Daoy (cell line): ENCODE data around the gene PIF1. TPM values are rescaled to one million over a fixed set of nuclear protein-coding genes. Genes with fewer than 3 reads are reported as not detected.
"Not testable (repeated sequence)": the region's sequence is repeated elsewhere in the genome, so short reads cannot be mapped to it uniquely, and the experiment has no call there.

ENCODE experiments used
- DNase-seq: peaks from one replicate; pipeline ENCODE4 v3.0.0-alpha.2; 2015; ENCODE audit warnings: low read depth
- total RNA-seq: library from RNA; depleted of rRNA; stranded (reverse); fragments of >200 nt; shearing (Covaris generic); gene quantifications from 2 replicates; pipeline ENCODE4 v1.2.3, GENCODE V29; 2014

The PIF1 gene
- total RNA-seq, 1 experiment from 2014 or later = 32.9 TPM

DNA sequence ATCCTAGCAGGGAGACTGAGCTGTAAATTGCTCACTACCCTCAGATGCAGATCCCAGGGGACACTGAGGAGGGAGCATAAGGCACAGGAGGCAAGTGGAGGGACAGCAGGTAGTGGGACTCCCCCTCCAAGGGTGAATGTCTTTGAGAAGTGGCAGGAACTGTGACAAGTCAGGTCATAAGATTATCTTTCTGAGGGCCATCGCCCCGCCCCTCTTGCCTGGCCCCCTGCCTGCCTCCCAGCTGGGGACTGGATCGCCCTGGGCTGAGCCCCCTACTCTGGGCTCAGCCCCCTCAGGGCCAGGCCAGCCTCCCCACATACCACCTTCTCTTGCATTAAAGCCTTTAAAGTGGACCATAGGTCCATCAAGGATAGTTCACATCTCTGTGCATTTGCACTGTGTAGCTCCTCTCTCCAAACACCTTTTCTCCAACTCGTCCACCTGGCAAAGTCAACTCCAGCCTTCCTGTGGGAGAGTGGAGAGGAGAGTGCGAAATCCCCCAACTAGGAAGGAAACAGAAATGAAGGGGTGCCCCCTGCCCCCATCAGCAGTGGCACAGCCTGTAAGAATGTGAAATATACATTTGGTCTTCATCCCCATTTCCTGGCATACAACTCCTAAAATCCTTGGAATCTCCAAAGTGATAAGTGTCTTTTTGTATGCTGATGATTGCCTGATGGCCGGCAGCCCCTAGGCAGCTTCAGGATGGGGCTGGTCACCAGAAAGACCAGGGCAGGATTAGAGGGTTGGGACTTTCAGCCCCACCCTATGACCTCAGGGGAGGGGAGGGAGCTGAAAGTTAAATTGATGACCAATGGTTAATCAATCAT lies 14.7 kb downstream of the PIF1 start:
- DNase-seq = no peak

DNA sequence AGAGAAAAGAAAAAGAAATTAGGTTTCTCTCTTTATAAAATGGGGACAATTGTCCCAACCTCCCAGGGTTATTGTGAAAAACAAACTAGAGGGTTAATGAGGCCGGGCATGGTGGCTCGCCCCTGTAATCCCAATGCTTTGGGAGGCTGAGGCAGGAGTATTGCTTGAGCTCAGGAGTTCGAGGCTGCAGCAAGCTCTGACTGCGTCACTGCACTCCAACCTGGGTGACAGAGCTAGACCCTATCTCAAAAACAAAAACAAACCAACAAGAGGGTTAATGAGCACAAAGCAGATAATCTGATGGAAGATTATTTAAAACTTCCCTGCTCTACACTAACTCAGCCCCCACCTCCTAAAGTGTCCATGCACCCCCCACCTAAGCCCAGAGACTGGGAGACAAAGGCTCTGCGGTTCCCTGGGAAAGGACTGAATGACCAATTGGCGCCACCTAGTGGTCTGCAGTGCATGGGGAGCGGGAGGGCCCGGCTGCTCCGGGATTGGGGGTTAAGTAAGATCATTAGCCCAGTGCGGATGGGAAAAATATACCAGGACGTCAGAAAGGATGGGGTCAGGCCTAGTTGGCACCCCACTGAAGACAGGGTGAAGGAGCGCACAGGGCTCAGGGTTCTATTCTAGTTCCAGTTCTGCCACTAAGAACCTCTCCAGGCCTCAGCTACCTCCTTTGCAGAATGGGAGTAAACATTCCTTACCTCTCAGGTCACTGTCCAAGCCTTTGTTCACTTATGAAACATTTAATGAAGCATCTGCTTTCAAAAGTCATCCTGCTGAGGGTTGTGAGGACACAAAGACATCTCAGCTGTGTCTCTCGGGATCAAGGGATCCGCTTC lies 15.6 kb downstream of the PIF1 start:
- peak; percentile 76 for DNase-seq

DNA sequence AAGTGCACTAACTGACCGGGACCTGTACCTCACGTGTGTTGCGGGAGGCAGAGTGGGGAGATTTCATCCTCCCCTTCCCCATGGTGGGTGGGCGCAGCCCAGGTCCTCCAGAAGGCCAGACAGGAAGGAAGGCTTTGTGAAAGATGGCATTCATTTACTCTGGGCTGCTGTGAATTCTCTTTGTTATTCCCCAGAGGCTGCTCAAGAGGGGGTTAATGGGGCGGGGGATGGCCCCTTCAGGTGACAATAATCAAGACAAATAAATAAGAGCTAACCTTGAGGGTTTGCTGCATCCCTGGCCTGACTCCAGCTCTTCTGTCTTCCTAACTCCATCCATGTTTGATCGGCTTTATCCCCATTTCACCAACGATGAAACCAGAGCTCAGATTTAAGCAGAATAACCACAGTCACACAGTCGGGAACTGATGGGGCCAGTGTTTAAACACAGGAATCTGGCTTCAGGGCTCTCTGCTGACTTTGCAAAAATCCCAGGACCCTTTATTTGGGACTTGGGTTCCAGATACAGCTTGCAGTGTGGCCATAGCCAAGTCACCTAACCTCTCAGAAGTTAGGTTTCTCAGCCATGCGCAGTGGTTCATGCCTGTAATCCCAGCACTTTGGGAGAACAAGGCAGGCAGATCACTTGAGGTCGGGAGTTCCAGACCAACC lies 16.5 kb downstream of the PIF1 start:
- DNase-seq = no peak

DNA sequence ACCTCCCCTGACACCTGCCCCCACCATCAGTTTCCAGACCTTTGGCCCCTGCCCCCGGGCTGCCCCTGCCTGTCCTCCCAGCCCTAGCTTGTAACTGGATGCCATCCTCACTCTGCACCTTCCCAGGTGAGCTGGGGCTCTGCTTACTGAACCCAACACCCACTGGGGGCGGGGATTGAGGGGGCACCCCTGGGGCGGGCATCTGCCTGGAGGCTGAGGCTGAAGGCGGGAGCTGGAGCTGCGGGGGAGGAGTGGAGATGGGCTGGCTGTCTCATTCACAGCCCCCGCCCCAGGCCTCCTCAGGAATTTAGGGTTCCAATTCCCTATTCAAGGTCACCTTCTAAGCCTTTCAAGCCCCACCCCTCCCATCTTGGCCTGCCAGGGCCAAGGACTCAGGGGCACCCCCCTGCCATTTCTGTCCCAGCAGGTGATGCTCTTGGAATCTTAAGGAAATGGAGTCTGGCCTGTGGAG lies 17.7 kb downstream of the PIF1 start:
- DNase-seq = no peak

DNA sequence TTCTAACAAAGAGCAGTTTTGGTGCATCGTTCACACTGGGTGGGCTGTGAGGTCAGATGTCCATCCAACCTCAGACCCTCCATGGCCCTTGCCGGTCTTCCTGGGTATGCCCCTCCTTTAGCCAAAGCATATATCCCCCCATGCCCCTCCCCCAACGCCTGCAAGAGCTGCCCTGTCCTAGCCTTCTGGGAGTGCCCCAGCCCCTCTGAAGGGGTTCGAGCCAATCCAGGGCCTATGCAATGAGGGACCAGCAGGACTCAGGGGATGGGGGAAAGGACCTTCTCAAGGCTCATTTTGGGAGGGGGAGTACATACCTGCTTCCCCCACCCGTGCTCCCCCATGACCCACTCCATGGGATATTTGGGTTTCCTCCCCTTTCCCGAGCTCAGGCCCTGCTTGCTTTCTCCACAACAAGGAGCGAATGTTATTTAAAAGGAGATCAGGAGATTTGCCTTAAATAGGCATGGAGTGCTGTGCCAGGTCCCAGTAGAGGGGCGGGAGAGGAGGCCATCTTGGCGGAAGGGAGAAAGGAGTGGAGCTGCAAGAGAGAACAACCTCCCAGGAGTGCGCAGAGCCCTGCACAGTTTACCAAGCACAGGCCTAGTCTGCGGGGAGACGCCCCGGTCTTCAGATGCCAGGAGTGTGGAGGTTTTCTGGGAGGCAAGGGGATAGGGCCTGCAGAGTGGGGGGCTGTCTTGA lies 18.2 kb downstream of the PIF1 start:
- DNase-seq = no peak

DNA sequence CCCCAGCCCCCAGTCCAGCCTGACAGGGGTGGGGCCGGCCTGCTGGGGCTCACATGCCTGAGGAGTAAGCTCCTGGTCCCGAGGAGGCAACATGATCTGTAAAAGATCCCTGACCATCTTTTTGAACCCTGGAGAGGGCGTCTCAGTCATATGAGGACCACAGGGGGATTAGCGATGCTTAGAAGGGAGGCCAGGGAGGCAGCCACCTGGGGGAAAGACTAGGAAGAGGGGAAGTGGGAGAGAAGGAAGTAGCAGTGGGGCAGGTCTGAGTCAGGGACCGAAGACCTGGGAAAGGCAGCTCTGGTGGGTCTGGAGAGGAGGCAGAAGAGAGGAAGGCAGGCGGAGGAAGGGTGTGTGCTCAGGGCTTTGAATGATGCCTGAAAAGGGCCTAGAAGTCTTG lies 18.9 kb downstream of the PIF1 start:
- no peak for DNase-seq

DNA sequence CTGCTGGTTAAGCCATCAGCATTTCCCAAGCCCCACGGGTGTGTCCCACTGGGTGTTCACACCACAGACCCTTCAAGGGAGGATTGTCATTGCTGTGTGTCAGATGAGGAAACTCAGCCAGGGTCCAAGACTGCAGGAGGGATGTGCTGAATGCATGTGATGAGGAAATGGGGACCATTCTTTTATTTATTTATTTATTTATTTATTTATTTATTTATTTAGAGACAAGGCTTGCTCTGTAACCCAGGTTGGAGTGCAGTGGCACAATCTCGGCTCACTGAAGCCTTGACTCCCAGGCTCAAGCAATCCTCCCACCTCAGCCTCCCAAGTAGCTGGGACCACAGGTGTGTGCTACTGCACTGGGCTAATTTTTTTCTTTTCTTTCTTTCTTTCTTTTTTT lies 20.8 kb downstream of the PIF1 start:
- no peak for DNase-seq

DNA sequence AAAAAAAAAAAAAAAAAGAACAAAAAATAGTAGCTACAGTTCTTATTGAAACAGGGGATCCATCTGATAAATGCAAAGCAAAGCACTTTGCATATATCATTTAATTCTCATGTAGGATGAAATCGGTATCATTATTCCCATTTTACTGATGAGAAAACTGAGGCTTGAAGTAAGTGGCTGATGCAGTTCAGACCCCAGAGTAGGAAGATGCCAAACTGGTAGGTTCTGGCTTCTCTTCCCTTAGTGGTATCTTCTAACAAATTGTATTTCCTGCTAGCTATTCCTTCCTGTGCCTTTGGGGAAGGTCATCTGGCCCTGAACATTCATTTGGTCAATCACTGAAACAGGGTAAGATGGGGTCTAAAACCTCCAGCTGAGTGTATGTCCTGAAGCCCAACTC lies 21.9 kb downstream of the PIF1 start:
- DNase-seq = no peak

DNA sequence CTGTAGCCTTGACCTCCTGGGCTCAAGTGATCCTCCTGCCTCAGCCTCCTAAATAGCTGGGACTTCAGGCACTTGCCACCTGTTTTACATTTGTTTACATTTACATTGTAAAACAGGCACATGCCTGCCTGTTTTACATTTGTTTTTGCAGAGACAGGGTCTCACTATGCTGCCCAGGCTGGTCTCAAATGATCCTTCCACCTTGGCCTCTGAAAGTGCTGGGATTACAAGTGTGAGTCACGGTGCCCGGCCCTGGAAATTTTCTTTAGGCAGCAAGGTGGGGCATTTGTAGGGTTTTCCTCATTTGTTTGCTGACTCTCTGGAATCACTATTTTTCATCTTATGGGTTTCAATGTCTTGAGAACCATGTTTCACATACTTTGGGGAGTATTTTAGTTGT lies 25.0 kb downstream of the PIF1 start:
- DNase-seq = no peak

DNA sequence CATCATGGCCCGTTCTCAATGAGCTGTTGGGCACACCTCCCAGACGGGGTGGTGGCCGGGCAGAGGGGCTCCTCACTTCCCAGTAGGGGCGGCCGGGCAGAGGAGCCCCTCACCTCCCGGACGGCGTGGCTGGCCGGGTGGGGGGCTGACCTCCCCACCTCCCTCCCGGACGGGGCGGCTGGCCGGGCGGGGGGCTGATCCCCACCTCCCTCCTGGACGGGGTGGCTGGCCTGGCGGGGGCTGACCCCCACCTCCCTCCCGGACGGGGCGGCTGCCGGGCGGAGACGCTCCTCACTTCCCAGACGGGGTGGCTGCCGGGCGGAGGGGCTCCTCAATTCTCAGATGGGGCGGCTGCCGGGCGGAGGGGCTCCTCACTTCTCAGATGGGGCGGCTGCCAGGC lies 26.5 kb downstream of the PIF1 start:
- not testable (repeated sequence) for DNase-seq

DNA sequence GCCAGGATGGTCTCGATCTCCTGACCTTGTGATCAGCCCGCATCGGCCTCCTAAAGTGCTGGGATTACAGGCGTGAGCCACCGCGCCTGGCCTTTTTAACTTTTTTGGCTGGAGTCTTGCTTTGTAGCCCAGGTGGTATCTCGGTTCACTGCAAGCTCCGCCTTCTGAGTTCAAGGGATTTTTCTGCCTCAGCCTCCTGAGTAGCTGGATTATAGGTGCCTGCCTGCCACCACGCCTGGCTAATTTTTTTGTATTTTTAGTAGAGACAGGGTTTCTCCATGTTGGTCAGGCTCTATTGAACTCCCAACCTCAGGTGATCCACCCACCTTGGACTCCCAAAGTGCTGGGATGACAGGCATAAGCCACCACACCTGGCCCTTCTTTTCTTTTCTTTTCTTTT lies 29.5 kb downstream of the PIF1 start:
- DNase-seq = not testable (repeated sequence)

DNA sequence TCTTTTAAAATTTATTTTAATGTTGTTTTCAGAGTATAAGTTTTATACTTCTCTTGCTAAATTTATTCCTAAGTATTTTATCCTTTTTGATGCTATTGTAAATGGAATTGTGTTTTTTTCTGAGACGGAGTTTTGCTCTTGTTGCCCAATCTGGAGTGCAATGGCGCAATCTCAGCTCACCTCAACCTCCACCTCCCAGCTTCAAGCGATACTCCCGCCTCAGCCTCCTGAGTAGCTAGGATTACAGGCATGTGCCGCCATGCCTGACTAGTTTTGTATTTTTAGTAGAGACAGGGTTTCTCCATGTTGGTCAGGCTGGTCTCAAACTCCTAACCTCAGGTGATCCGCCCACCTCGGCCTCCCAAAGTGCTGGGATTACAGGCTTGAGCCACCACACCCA lies 30.1 kb downstream of the PIF1 start:
- not testable (repeated sequence) for DNase-seq

DNA sequence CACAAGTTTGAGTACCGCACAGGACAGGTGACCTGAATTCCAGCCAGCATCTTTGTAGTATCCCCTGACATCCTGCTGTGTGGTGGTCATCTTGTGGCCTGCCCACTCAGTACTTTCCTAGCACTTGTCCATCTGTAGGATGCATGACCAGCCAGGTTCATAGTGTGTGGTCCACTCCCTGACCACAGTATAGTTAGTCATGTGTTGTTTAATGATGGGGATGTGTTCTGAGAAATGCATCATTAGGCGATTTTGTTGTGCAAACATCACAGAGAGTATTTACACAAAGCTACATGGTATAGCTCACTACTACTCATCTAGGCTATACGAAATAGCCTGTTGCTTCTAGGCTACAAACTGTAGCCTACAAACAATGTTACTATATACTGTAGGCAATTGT lies 33.2 kb downstream of the PIF1 start:
- no peak for DNase-seq

DNA sequence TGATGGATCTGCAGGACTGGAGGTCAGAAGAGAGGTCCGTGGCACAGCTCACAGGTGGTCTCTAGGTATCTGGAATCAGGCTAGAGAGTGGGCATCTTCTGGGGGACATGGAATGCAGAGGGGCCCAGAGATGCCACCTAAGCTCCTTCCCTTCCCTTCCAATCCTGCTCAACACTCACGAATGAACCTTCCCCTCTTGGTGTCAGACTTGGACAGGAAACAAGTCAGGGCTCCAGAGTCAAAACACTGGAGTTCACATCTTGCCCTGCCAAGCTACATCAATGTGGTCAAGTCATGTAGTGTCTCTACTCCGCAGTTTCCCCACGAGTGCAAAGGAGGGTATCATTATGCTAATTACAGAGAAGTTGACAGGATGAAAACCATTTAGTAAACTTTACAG lies 34.0 kb downstream of the PIF1 start:
- no peak for DNase-seq

DNA sequence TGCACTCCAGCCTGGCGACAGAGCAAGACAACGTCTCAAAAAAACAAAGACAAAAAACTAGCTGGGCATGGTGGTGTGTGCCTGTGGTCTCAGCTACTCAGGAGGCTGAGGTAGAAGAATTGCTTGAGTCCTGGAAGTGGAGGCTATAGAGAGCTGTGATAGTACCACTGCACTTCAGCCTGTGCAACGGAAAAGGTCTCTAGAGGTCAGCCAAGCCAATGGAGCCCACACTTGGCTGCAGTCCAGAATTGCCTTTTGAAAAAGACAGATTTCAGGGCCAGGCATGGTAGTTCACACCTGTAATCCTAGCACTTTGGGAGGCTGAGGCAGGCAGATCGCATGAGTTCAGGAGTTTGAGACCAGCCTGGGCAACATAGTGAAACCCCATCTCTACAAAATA lies 41.7 kb downstream of the PIF1 start:
- no peak for DNase-seq

DNA sequence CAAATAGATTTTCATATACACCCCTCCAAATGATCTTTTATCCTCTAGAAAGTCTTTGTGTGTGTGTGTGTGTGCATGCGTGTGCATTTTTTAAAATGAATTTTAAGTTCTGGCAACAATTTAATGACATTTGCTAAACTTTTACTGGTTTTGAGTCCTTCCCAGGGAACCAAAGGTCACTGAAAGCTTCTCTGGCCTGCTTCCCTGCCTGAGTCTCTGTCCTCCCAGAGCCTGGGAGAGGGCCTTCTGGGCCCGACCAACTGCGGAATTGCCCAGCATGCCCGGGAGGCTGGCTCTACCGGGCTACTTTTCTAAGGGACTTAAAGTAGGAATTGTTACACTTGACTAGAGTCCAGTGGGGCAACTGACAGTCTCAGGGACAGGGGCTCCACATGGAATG lies 42.7 kb downstream of the PIF1 start:
- DNase-seq = no peak

DNA sequence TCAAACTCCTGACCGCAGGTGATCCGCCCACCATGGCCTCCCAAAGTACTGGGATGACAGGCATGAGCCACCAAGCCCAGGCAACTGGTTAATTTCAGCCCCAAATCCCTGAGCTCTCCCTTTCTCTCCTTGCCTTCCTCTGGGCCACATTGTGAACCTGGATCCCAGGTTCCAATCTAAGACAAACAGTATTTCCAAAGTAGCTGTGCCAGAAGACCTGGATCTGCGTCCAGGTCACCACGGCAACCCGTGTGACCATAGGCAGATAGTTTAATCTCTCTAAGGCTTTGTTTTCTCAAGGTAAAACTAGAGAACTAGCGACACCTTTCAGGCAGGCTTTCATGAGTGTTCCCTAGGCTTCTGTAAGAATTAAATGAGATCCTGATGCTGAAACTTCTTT lies 44.1 kb downstream of the PIF1 start:
- no peak for DNase-seq

DNA sequence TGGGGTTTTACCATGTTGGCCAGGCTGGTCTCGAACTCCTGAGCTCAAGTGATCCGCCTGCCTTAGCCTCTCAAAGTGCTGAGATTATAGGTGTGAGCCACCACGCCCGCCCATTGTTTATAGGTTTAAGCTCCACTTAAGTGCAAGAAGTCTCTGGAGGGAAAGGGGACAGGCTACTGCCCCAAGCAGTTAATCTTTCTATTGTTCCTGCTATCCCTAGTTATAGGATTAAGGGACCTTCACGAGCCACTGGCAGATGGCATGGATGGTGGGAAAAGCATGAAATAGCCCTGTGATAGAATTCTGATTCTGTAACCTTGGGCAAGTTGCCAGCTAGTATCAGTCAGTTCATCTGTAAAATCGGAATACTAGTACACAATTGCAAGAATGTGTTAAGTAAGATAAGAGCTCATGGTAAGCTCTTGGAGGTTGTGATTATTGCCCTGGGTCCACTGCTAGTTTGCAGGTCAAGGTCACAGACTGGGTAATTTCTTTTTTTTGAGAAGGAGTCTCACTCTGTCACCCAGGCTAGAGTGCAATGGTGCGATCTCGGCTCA lies 44.8 kb downstream of the PIF1 start:
- no peak for DNase-seq

DNA sequence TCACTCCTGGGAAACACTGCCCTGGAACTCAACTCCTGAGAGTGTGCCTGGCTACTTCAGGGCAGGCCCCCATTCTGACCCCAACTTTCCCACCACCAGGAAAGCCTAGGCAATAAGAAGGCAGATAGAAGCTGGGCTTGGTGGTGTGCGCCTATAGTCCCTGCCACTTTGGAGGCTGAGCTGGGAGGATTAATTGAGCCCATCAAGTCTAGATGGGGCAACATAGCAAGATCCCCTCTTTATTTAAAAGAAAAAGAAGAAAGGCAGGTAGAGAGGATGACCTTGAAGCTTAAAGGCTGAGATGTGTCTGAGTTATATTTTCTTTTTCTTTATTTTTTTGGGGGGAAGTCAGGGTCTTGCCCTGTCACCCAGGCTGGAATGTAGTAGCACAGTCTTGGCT lies 45.8 kb downstream of the PIF1 start:
- no peak for DNase-seq

DNA sequence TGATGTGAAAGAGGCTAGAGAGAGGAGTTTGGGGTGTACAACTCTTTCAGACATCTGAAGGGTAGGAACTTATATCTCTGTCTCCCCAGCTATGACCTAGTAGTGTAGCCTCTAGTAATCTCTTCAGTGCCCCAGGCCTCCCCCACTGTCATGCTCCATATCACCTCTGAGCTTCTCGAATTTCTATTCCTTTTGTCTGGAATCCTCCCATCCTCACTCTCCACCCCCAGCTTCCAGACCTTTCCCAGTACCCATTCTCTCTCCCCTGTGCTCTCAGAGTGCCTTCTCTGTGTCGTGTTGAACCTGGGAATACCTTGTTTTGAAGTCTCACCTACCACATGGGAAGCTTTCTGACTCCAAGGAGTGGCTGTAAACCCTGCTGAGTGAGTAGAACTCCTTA lies 46.4 kb downstream of the PIF1 start:
- no peak for DNase-seq

DNA sequence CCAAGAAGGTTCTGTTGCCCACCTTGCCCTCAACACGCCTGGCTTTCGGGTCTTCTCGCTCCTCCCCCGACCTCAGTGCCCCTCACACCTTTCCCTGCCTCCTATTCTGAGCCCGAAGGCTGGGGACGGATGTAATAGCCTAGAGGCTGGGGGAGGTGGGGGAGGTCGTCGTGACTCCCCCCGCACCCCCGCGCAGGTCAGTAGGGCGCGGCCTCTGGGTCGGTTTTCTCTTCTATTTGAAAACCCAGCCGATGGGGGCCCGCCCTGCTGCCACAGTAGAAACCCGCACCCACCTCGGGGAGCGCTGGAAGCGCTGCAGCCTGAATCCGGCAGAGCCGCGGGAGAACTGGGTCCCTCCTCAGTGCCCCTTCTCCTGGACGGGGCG lies 49.1 kb downstream of the PIF1 start:
- no peak for DNase-seq
